Right cardiac atrium (tissue), 5 donors: Measurements from ENCODE around the gene REP15. TPM values are rescaled to one million over a fixed set of nuclear protein-coding genes. Genes with fewer than 3 reads are reported as not detected.
A peak's percentile ranks its signal among the peaks of the same experiment; 100 is the strongest.
"Not testable (repeated sequence)": the region's sequence is repeated elsewhere in the genome, so short reads cannot be mapped to it uniquely, and the experiment has no call there.

Experiments
- ATAC-seq, 2 donors: fragments of 200-7000 bp; cut with Tn5 transposase; one replicate each; pipeline versions ENCODE4 v1.8.0 to v1.9.1; 2020; ENCODE audit warnings: moderate library complexity in 2 of 2, mild to moderate bottlenecking in 1 of 2
- DNase-seq, 3 donors: peaks; one replicate each; pipeline ENCODE4 v3.0.0-alpha.2; 2020
- H3K27ac ChIP-seq: one replicate; pipeline ENCODE4 v1.5.1; 2013; ENCODE audit warnings: mild to moderate bottlenecking, low read length, control low read depth, moderate library complexity
- H3K27me3 ChIP-seq: one replicate; pipeline ENCODE4 v1.6.1; 2013; ENCODE audit not compliant: control insufficient read depth, insufficient read depth
- H3K4me1 ChIP-seq: one replicate; pipeline ENCODE4 v1.6.1; 2013; ENCODE audit warnings: low read length; ENCODE audit not compliant: control insufficient read depth, insufficient read depth
- H3K4me3 ChIP-seq: one replicate; pipeline ENCODE4 v1.5.1; 2013; ENCODE audit warnings: low read length, control low read depth
- H3K9me3 ChIP-seq: one replicate; pipeline ENCODE4 v1.6.1; 2013; ENCODE audit warnings: low read length; ENCODE audit not compliant: control insufficient read depth
- WGBS: extraction: QIAGEN DNeasy Blood & Tissue Kit; methylation state at CpG from one replicate; pipeline ENCODE4 v1.1.7; 2013; 5-methylcytosine and 5-hydroxymethylcytosine counted together
- intact Hi-C, 4 donors: fragments of 100-400 bp; cut with DNase I; formaldehyde crosslinking; loops; one replicate each; pipeline versions ENCODE4 v1.11.0 to v1.14.0; 2022 to 2023
- polyA plus RNA-seq: library from polyadenylated mRNA; stranded (reverse); fragments of 200-250 nt; gene quantifications from one replicate; pipeline ENCODE4 v1.2.3, GENCODE V29; 2013
- total RNA-seq, 4 donors: library from RNA; stranded (reverse); fragmentation: NEBNext Ultra II Directional; extraction: Animal tissue kit (Norgen Biotek cat#: 25700); gene quantifications; one replicate each; pipeline ENCODE4 v1.2.1, GENCODE V29; 2021
- donor health status: healthy with polysubstance abuse.
- donor health status: DM: no; HTN: yes; CAD: no.
- donor health status: DM: no; HTN: no; CAD: no.
- donor health status: DM: no; HTN: yes; CAD: no; lungs with severe emphysema.
- donor health status: DM: yes; HTN: yes; CAD: no.

REP15 gene
- total and polyA plus RNA-seq, 5 donors: 1.3 to 3.6 (median 2.4) TPM

DNA sequence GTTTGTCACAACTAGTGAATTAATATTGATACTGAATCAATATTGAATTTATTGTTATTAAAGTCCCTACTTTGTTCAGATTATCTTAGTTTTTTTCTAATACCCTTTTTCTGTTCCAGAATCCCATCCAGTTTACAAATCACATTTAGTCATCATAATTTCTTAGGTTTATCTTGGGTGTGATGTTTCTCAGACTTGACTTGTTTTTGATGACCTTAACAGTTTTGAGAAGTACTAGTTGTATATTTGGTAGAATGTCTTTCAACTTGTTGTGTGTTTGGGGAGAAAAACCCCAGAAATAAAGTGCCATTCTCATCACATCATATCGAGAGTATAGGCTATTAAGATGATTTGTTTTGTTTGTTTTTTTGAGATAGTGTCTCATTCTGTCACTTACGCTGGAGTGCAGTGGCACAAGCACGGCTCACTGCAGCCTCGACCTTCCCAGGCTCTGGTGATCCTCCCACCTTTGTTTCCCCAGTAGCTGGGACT, 33.9 kb downstream of the REP15 start:
- H3K27ac ChIP-seq: no peak overlapping the region
- H3K9me3 ChIP-seq: no peaks in the 10 kb centered on the region
- ATAC-seq: no peak
- WGBS: 86% methylated on average over 4 of the region's 4 CpGs
- H3K4me3 ChIP-seq: no peak overlapping the region
- H3K27me3 ChIP-seq: no peaks in the 10 kb centered on the region
- no peak for DNase-seq
- intact Hi-C loops: loop anchor here (5.0 to 10.0 kb wide), 6 partner anchors 85 to 215 kb away; no protein-coding TSS in a partner anchor
- H3K4me1 ChIP-seq: no peaks in the 10 kb centered on the region

DNA sequence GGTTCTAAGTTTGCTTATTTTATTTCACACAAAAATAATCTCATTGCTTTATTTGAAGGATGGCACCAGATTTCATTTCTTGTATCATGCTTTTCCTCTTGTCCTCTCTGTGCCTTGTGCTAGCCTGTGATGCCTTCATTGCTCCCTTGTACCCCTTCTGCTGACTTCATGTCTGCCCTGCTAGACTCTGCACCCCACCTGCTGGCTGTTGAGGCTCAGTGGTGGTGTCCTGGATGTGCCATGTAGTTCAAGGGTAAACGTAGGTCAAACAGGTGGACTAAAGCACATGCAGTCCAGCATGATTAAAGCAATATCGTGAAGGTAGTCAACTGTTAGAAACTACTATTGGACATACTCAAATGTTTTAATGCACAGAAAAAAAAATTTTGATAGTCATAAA, 36.0 kb downstream of the REP15 start:
- H3K9me3 ChIP-seq: no peaks in the 10 kb centered on the region
- intact Hi-C loops: loop anchor here (5.0 to 10.0 kb wide), 6 partner anchors 83 to 213 kb away; no protein-coding TSS in a partner anchor
- H3K4me3 ChIP-seq: no peak overlapping the region
- no peaks in the 10 kb centered on the region for H3K4me1 ChIP-seq
- no peaks in the 10 kb centered on the region for H3K27me3 ChIP-seq
- 72% methylated on average over 2 of the region's 2 CpGs for WGBS
- no peak overlapping the region for H3K27ac ChIP-seq
- ATAC-seq (peak in 1 of 2 donors; percentile 36), DNase-seq (no peak)

DNA sequence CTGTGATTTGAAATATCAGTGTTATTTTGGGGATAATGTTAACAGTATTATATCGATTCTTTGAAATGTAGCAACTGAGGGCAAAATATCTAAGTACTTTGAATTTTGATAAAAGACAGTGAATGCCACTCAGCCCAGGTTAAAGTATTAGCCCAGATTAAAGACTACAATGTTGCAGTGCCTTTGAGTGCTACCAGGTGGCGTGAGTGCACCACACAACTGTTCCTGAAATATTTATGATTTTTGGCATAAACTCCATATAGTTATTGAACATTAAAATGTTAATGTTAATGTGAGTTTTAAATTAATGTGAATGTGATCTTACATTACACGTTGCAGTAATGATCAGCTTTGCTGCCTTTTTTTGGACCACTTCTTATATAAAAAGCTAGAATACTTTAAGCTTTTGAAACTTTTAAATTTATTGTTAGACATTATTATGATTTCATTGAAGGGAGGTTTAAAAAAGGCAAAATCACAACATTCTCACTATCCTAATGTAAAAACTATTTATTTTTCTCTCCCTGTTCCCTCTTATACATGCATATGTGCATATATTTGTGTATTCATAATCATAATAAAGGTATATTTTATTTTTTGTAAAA, 36.9 kb downstream of the REP15 start:
- no peak for ATAC-seq
- DNase-seq: no peak
- H3K4me1 ChIP-seq: no peaks in the 10 kb centered on the region
- no peaks in the 10 kb centered on the region for H3K9me3 ChIP-seq
- intact Hi-C loops: loop anchor here (5.0 to 10.0 kb wide), 6 partner anchors 82 to 212 kb away; no protein-coding TSS in a partner anchor
- WGBS: 39% methylated on average over 3 of the region's 3 CpGs
- no peak overlapping the region for H3K27ac ChIP-seq
- H3K27me3 ChIP-seq: no peaks in the 10 kb centered on the region
- no peak overlapping the region for H3K4me3 ChIP-seq

DNA sequence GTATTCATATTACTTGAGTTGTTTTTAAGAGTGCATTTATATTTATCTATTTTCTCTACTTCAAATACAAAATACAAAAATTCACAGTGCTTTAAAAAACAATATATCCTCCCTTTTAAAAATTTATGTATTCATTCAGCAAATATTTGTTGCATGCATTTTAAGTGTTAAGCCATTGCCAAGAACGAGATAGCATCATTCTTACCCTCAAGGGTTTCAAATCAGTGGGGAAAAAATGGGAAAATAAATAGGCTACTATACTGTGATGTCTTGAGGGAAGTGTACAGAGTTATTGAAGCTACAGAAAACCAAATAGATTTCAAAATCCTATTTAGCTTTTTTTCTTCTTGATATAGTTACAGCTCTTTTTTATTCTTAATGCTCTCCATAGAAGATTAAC, 37.5 kb downstream of the REP15 start:
- Histone ChIP-seq H3K4me1 (no peaks in the 10 kb centered on the region), H3K27me3 (no peaks in the 10 kb centered on the region), H3K27ac (no peak overlapping the region), H3K4me3 (no peak overlapping the region), H3K9me3 (no peaks in the 10 kb centered on the region)
- DNase-seq (no peak), ATAC-seq (no peak)
- 94% methylated on average over 1 of the region's 1 CpG for WGBS
- intact Hi-C loops: loop anchor here (5.0 to 10.0 kb wide), 6 partner anchors 81 to 211 kb away; no protein-coding TSS in a partner anchor

DNA sequence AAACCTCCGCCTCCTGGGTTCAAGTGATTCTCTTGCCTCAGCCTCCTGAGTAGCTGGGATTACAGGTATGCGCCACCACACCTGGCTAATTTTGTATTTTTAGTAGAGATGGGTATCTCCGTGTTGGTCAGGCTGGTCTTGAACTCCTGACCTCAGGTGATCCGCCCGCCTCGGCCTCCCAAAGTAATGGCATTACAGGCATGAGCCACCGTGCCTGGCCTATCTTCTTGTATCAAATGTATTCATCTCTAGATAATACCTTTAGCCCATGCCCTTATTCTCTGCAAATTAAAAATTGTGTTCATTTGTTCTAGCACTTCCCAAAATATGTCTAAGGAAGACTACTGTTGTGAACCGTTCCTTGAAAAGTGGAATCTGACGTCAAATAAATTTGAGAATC, 38.1 kb downstream of the REP15 start:
- not testable (repeated sequence) for DNase-seq, H3K4me1 ChIP-seq, H3K4me3 ChIP-seq, ATAC-seq, H3K9me3 ChIP-seq, H3K27me3 ChIP-seq, H3K27ac ChIP-seq
- 93% methylated on average over 9 of the region's 9 CpGs for WGBS
- intact Hi-C loops: loop anchor here (5.0 to 10.0 kb wide), 6 partner anchors 80 to 210 kb away; no protein-coding TSS in a partner anchor

DNA sequence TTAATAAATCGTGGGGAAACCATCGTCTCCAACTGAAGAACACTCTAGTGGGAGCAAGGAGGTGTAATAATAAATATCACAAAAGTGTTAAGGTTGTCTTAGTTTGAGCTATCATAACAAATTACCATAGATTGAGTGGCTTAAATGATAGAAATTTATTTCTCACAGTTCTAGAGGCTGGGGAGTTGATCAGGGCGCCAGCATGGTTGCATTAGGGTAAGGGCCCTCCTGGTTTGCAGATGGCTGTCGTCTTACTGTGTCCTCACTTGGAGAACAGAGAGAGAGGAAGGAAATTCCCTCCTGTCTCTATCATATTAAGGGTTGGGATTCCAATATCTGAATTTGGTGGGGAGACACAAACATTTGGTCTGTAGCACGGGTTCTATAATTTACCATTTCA, 47.4 kb downstream of the REP15 start:
- no peak for DNase-seq
- Histone ChIP-seq H3K27me3 (no peaks in the 10 kb centered on the region), H3K4me1 (no peaks in the 10 kb centered on the region), H3K4me3 (no peak overlapping the region), H3K9me3 (no peaks in the 10 kb centered on the region), H3K27ac (no peak overlapping the region)
- intact Hi-C loops: no loop called here
- no peak for ATAC-seq
- WGBS: 97% methylated on average over 5 of the region's 5 CpGs

DNA sequence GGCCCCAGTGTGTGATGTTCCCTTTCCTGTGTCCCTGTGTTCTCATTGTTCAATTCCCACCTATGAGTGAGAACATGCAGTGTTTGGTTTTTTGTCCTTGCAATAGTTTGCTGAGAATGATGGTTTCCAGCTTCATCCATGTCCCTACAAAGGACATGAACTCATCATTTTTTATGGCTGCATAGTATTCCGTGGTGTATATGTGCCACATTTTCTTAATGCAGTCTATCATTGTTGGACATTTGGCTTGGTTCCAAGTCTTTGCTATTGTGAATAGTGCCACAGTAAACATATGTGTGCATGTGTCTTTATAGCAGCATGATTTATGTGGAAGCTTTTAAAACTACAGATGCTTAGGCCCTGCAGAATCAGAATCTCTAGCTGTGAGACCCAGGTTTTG, 49.5 kb downstream of the REP15 start:
- H3K9me3 ChIP-seq, H3K4me1 ChIP-seq, H3K4me3 ChIP-seq, DNase-seq, H3K27me3 ChIP-seq, intact Hi-C loops, H3K27ac ChIP-seq, ATAC-seq: not testable (repeated sequence)
- 86% methylated on average over 1 of the region's 1 CpG for WGBS

Other genes starting within 250 kb of the REP15 start
- under 1 TPM in 1 of 4 donors, not detected in 3; 0.28 TPM for gene SMCO2, start 249.7 kb upstream of the REP15 start, total RNA-seq
- gene SMCO2, start 249.7 kb upstream of the REP15 start, polyA plus RNA-seq: 0.14 TPM
- 100 to 1,000 TPM in 2 of 4 donors, 10 to 100 TPM in 2; 72.4 to 176 (median 94.8) TPM for gene PPFIBP1, start 172.2 kb upstream of the REP15 start, total RNA-seq
- gene PPFIBP1, start 172.2 kb upstream of the REP15 start, polyA plus RNA-seq: 26.4 TPM
- gene MRPS35, start 14.4 kb downstream of the REP15 start, total RNA-seq: 10 to 100 TPM; 41.7 to 49.5 (median 45.9) TPM
- gene MRPS35, start 14.4 kb downstream of the REP15 start, polyA plus RNA-seq: 44.0 TPM
- gene KLHL42, start 83.8 kb downstream of the REP15 start, total RNA-seq: 10 to 100 TPM in 2 of 4 donors, 1 to 10 TPM in 2; 7.4 to 13.4 (median 9.0) TPM
- 4.7 TPM for gene KLHL42, start 83.8 kb downstream of the REP15 start, polyA plus RNA-seq
- gene MANSC4, start 83.8 kb downstream of the REP15 start, total RNA-seq: not detected
- not detected for gene MANSC4, start 83.8 kb downstream of the REP15 start, polyA plus RNA-seq